Stimulated activated CD4-positive, alpha-beta T cell treated with anti-CD3 and anti-CD28 coated beads, Interleukin-4, amount 100 ng/mL, for 1 hour (primary cell): ENCODE measurements around the gene CRIP3.

Source experiments
- DNase-seq: peaks from one replicate; pipeline ENCODE4 v3.0.0-alpha.2; 2020

Gene CRIP3

DNA sequence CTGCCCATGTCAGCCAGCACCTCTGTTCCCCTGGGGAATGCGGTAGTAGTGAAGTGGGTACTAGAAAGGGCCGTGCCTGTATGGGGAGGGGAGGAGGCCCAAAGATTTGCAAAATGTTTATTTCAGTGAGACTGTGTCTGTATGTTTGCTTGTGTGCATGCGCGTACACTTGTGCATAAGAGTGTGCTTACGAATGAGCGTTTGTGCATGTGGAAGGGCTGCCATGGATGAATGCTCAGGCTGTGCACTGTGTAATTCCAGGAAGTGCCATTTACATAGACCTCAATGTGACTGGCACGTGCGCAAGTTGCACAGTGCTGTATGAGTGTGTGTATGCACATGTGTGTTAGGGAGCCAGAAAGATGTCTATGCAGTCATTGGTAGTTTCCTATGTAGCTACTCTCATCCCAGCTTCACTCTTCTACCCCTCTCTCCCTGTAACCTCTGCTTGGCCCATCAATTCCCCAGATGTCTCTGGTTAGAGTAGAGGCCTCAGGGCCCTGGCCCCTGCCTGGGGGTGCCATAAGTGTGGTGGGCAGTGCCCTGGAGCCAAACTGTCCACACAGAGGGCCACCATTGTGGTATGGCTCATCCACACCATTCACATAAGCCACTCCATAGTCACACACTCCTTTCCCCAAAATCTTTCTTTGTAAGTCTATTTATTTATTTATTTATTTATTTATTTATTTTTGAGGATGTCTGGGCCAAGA lies 37.4 kb downstream of the CRIP3 start:
- no peak for DNase-seq

DNA sequence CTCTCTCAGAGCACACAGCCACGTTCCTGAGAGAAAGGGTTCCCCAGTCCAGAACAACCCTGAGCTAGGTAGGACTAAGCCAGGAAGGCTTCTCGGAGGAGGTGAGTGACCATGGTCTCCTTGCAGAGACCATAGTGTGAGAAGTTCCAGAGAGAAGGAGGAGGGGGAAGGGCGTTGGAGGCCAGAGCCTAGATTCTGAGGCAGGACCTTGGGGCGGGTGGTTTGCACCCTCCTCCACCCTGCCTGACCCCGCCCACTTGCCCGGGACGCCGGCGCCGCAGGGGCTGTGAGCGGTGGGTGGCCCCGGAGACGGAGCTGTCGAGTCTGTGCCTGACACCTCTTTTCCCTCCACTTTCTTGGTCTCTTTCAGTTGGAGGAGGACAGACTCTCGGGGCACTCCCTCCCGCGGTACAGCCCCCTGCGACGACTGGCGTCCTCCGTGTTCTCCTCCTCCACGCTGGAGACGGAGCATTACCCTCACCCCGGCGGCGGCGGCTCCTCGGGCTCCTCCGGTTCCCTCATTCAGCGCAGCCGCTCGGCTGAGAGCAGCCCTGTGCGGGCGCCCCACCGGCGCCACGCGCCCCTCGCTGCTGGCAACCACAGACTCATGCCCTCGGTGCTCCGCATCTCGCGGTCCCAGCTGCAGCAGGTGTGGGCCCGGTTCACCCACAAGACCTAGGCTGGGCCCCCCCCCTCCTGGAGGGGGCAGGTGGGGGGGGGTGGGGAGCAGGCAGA lies 39.2 kb downstream of the CRIP3 start:
- DNase-seq, result peak; percentile 51

DNA sequence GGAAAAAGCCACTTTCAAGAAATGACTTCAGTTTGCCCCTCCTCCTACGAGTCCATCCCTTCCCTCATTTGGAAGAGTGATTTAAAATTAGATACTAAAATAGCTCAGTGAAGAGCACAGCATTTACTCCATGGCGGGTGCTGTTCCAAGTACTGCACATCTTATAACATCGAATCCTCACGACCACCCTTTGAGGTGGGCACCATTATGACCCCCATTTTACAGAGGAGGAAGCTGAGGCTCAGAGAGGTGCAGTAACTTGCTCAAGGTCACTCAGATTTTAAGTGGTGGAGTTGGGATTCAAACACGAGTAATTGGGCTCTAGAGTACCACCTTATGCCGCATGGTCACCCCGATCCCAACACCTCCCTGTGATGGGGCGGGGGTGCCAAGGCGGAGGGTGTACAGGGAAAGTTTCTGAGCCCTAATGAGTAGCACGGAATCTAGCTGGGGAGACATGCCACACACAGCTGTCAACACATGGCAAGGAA lies 39.8 kb downstream of the CRIP3 start:
- DNase-seq, result no peak

DNA sequence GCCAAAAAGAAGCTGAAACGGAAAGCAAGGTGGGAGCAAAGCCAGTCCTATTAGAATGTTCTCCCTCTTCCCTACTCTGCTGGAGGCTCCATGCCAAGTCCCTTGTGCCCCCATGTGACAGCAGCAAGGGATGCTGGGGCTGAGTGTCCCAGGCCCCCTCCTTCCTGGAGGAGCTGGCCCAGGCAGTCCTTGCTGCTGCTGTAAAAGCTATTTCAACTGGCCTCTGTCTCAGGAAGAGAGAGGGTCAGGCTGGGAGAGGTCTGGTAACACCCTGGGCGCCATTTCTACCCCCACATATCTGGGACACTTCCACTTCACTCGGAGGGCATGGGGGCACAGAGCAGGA lies 40.3 kb downstream of the CRIP3 start:
- DNase-seq, result no peak

DNA sequence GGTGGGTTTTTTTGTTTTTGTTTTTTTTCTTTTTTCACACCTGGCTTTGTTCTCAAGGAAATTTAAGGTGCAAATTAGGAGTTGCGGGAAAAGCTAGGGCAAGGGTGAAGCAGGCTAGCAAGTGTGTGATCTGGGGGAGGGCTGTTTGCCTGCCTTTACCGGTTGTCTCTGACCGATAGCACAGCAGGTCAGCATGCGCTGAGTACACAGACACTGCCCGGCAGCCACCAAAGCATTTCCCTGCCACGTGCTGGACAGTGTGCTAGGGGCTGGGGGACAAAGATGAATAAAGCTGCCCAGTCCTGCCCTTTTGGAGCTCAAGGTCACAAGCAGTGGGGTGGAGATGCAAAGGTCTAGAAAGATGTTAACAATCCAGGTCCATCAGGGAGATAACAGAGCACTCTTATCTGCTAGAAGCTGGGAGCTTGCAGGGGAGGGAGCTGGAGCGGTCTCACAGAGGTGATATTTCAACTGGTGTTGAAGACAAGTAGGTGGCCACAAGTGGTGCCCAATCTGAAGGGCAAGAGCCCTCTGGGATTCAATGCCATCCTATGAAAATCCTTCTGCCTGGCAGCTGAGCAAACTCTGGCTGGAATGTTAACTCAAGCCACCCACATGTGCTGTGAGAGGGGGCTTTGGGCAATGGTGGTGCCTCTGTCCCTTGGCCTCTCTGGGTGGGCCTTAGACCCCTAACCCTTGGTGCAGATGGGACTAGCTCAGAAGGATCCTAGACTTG lies 40.8 kb downstream of the CRIP3 start:
- no peak for DNase-seq

DNA sequence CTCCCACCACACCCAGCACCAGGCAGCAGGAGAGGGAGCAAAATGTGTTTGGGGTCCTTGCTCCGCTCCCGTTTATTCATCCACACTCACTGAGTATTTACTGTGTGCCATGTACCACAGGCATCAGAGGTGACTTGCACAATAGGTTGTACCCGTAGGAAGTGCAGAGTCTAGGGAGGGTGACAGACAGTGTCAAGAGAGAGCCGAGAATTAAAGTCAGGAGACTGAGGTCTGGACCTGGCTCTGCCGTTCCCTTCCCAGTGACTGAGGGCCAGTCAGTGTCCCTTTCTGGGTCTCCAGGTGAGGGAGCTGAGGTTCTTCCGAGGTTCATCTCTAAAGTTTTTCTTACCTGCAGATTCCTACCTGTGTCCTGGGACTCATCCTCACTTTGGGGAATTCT lies 43.1 kb downstream of the CRIP3 start:
- no peak for DNase-seq

DNA sequence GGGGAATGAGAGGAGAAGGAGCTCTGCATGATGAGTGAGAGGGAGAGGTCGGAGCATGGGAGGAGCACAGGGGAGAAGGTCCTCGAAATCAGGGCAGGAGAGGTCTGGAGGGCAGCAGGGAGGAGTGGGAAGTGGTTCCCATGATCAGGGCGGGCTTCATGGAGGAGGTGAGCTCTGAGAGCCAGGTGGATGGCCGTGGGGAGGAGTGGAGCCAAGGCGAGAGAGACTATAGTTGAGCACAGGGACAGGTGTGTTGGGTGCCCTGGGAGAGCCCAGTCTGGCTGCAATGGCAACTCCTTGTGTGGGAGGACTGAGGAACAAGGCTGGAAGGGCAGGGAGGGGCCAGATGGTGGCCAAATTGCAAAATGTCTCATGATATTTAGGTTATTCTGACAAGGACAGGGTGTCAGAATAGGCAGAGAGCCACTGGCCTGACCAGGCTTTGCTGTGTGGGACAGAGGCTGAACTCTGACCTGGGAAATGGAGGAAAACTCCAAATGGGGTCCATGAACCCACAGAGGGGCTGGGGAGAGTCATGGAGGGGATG lies 44.0 kb downstream of the CRIP3 start:
- DNase-seq, result no peak

DNA sequence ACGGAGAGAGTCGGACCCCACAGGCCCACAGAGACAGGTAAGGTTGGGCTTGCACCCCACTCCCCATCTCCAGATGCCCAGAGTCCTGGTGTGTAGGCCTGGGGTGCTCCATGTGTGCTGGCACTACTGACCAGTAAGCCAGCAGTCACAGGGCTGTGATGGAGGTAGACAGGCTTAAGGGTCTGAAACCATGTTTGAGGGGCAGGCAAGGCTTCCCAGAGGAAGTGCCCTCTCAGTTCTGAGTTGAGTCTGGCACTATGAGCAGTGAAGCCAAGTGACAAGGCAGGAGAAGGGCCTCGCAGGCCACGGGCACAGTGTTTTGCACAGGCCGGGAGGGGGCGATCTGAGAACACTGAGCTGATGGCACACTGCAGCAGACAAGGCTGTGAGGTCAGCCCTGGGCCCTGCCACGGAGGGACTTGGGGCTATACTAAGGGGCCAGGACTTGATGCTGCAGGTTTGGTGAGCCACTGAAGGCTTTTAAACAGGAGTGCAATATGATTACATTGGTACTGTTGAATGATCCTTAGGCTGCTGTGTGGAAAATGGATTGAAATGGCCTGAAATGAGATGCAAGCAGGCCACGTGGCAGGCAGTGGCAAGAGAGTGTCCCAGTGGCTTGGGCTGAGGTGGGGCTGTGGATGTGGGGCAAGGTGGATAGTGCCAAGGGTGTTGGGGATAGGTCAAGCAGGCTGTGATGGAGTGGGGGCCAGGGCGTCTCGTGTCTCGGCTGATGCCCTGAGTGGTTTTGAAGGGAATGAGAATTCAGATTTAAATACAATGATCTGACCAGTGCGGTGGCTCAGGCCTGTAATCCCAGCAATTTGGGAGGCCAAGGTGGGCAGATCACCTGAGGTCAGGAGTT lies 45.1 kb downstream of the CRIP3 start:
- peak; percentile 79 for DNase-seq

DNA sequence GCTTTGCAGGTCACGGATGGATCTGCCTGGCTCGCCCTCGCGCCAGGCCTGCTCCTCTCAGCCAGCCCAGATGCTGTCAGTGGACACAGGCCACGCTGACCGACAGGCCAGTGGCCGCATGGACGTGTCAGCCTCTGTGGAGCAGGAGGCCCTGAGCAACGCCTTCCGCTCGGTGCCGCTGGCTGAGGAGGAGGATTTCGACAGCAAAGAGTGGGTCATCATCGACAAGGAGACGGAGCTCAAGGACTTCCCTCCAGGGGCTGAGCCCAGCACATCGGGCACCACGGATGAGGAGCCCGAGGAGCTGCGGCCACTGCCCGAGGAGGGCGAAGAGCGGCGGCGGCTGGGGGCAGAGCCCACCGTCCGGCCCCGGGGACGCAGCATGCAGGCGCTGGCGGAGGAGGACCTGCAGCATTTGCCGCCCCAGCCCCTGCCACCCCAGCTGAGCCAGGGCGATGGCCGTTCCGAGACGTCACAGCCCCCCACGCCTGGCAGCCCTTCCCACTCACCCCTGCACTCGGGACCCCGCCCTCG lies 45.8 kb downstream of the CRIP3 start:
- no peak for DNase-seq

DNA sequence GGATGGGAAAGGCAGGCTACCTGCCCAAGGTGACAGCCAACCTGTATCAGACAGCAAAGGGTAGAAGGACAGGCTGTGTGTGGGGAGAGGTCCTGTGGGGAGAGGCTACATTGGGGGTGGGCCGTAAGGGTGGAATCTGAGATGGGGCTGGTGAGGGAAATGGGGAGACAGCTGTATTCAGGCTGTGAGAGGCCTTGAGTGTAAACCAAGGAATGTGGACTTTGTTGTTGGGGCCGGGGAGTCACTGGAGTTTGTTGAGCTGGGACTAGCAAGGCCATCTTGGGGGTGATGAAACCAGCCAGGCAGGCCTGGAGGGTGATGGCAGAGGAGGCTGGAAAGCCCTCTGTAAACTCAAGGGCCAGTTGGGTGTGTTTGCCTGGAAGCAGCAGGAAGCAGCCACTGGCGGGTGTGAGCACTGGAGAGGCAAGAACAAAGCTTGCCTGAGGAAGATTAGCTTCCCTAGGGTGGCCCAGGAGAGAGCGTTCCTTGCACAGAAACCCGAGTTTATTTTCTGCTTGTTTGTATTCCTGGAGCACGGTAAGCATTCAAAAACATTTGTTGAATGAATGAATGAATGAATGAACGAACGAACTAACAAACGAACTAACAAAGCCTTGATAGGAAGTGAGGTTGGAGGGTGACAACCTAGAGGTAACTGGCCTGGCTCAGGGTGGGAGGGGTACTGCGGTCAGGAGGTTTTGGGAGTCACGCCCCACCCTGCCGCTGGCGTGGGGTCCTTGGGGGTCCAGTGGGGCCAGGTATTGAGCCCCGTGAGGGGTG lies 46.4 kb downstream of the CRIP3 start:
- no peak for DNase-seq

DNA sequence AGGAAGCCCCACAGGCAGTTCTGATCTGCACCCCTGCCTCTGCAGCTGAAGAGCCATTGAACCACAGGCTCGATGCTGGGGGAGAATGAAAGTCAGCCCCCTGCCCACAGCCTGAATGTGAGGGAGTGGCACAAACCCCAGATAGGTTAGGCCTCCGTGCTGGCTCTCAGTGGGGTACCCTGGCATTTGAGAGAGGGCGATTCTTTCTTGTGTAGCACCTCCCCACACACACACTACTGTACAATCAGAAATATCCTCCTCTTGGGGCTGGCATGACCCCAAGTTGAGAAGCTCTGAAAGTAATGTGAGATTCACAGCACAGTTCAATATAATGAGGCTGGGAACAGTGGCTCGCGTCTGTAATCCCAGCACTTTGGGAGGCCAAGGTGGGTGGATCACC lies 47.4 kb downstream of the CRIP3 start:
- no peak for DNase-seq

DNA sequence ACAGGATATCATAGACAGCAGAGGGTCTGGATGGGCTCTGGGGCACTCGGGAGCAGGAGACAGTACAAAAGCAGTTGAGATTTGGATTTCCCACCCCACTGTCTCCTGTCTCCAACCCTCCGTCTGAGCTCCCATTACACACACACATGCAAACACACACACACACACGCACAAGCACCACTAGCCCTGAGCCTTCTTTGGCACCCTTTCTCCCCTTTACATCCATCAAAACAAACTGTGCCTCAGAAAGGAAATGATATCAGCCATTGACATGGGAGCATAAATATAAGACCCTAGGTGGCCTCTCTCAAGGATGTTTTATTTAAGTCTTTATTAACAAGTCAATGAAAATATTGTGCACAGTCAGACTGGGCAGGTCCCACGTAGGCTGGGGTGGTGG lies 47.8 kb downstream of the CRIP3 start:
- no peak for DNase-seq

DNA sequence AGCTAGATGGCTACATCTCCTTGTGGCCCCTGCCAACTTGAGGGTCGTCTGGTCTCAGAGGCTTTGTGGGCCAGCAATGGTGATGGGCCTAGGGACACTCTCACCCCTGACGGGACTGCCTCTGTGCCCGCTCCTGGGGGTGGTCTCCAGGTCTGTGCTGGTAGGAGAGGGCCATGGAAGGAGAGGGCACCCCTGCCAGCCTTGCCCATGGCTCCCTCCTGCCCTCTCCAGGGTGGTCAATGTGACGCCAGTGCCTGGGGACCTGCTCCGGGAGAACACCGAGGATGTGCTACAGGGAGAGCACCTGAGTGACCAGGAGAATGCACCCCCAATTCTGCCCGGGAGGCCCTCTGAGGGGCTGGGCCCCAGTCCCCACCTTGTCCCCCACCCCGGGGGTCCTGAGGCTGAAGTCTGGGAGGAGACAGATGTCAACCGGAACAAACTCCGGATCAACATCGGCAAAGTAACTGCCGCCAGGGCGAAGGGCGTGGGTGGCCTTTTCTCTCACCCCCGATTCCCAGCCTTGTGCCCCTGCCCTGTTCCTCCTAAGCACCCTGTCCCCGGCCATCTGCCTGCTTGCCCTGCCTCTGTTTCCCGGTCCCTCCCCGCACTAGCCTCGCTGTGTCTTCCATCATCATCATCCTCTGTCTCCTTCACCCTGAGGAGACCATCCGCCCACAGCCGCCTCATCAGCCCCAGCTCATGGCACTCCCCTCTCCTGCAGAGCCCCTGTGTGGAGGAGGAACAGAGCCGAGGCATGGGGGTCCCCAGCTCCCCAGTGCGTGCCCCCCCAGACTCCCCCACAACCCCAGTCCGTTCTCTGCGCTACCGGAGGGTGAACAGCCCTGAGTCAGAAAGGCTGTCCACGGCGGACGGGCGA lies 49.6 kb downstream of the CRIP3 start:
- no peak for DNase-seq

DNA sequence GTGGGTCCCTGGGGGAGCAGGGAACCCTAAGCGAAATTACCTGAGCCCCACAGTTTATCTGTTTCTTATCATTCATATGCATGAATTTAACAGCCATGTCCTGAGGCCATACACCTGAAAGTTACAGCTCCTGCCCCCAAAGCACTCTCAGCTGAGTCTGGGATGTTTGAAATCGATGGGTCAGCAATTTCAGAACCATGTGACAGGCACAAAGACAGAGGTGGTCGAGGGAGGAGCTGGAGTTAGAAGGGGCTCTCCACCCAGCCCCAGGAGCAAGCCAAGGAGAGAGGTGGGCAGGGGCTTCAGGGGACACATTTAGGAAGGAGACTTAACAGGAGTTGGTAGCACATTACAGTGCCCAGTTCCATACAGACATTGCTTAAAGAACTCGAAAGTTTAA lies 50.4 kb downstream of the CRIP3 start:
- no peak for DNase-seq

DNA sequence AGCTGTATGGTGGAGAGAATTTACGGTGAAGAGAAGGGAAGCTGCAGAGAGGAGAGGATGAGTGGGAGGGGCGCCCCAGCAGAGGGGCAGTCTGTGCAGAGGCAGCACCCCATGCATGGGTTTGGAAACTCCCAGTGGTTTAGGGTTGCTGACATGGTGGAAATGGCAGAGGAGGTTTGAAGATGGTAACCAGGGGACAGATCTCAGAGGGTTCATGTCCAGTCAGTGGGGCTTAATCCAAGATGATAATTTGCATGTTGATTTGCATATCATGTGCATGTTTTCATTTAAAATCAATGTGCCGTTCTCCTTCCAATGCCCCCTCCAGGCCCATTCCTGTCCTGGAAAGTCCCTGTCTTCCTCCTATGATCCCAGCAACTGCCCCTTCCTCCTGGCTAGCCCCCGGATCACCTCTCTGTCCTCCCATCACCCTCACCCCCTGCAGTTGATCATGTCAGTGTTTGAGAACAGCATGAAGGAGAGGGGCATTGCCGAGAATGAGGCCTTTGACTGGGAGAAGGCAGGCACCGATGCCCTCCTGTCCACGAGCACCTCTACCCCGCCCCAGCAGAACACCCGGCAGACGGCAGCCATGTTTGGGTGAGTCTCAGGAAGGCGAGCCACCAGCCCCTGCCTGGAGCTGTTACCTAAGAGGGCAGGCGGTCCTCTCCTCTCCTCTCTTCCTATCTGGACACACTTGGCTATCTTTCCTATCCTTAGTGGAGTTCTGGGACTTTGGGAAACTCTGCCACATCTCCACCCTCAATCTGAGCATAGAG lies 51.1 kb downstream of the CRIP3 start:
- DNase-seq, result no peak

DNA sequence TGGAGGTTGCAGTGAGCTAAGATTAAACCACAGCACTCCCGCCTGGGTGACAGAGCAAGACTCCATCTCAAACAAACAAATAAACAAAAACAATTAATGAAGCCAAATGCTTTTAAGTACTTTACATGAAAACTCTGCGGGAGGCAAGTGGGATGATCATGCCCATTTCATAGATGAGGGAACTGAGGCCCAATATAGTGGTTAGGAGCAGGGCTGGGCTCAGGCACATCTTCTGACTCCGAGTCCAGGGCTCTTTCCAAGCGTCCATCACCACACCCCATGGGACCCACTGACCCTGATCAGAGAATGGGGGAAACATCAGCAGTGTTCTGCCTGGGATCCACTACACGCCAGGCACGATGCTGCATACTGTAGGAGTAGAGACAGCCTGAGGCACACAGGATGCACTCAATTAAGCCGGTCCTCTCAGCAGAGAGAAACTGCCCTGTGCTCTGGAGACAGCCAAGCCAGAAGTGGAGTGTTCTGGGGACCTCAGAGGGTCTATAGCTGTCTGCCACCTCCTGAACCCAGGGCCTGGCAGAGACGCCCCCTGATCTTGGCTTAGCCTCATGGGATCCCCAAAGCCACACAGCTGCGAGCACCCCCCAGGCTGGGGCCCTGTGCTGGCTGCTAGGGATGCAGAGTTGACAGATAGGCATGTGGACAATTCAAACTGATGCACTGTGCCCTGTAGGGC lies 51.8 kb downstream of the CRIP3 start:
- DNase-seq, result no peak
